GM12875 (cell line): ENCODE data around the gene PRPH2.

Experiments
- H3K4me3 ChIP-seq: one replicate; pipeline ENCODE4 v1.5.1; 2011; ENCODE audit warnings: low read depth, low read length, control low read depth
- TF ChIP-seq, protein P1 (sequence below): IDR thresholded peaks from 2 replicates; pipeline ENCODE4 v1.5.1; 2011; ENCODE audit warnings: low read depth, mild to moderate bottlenecking, control low read depth, inconsistent platforms, low read length, moderate library complexity, borderline replicate concordance; ENCODE audit not compliant: insufficient read depth

PRPH2 gene

DNA sequence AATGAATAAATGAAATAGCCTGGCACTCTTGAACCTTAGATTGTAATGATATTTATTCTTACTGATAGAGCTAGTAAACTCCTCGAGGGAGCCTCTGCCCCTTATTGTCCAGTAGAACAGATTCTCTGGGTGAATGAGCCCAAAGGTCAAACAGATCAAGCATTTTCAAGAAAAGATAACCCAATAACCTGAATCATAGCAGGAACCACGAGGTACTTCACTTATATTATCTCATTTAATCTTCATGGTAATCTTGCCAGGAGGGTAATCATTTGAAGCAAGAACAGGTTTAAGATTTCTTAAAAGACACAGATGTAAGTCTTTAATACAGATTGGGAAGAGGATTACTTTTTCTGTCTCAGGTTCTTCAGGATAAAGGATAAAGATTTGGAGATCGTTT lies 40.6 kb upstream of the PRPH2 start:
- no peak overlapping the region for H3K4me3 ChIP-seq
- TF ChIP-seq, protein P1, sequence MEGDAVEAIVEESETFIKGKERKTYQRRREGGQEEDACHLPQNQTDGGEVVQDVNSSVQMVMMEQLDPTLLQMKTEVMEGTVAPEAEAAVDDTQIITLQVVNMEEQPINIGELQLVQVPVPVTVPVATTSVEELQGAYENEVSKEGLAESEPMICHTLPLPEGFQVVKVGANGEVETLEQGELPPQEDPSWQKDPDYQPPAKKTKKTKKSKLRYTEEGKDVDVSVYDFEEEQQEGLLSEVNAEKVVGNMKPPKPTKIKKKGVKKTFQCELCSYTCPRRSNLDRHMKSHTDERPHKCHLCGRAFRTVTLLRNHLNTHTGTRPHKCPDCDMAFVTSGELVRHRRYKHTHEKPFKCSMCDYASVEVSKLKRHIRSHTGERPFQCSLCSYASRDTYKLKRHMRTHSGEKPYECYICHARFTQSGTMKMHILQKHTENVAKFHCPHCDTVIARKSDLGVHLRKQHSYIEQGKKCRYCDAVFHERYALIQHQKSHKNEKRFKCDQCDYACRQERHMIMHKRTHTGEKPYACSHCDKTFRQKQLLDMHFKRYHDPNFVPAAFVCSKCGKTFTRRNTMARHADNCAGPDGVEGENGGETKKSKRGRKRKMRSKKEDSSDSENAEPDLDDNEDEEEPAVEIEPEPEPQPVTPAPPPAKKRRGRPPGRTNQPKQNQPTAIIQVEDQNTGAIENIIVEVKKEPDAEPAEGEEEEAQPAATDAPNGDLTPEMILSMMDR = no peak

DNA sequence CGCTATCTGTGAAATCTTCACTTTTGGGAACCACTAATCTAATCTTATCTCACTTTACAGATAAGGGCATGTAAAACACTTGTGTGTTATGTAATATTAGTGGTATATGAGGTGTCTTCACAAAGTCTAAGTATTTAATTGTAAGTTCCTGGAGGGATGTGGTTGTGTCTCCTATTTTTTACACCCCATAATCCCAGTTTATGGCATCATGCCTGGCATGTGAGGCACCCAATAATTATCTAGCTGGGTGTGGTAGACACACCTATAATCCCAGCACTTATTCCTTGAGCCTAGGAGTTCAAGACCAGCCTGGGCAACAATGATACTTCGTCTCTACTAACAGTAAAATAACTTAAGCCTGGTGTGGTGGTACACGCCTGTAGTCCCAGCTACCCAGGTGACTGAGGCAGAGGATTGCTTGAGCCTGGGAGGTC lies 40.0 kb upstream of the PRPH2 start:
- H3K4me3 ChIP-seq = no peak overlapping the region
- TF ChIP-seq, protein P1 = no peak

DNA sequence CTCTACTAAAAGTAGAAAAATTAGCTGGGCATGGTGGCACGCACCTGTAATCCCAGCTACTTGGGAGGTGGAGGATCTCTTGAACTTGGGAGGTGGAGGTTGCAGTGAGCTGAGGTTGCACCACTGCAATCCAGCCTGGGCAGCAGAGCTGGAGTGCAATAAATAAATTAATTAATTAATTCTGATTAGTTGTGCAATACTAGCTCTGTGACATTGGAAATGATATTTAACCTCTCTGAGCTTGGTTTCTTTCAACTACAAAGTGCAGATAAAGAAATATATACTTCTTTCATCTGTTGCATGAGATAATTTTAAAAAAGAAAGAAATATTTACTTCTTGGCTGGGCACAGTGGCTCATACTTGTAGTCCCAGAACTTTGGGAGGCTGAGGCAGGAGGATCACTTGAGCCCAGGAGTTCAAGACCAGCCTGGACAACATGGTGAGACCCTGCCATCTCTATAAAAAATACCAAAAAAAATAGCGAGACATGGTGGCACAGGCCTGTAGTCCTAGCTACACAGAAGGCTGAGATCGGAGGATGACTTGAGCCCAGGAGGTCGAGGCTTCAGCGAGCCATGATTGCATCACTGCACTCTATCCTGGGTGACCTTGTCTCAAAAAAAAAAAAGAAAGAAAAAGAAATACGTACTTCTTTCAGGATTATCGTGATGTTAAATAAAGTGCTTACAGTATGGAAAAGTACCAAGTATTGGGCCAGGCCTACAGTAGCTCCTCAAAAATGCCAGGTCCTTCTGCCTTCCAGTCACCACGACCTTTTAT lies 39.1 kb upstream of the PRPH2 start:
- no peak overlapping the region for H3K4me3 ChIP-seq
- TF ChIP-seq, protein P1 = no peak

- no peak overlapping the region for H3K4me3 ChIP-seq
- TF ChIP-seq, protein P1 = no peak
Observed at GRCh38 chr6:42758756-42759430, 36.5 kb upstream of the PRPH2 start.

- H3K4me3 ChIP-seq = no peak overlapping the region
- TF ChIP-seq, protein P1 = no peak
Observed at GRCh38 chr6:42756722-42757121, 34.3 kb upstream of the PRPH2 start.

GRCh38 chr6:42754759-42755158 lies 32.4 kb upstream of the PRPH2 start:
- TF ChIP-seq, protein P1 = no peak

DNA sequence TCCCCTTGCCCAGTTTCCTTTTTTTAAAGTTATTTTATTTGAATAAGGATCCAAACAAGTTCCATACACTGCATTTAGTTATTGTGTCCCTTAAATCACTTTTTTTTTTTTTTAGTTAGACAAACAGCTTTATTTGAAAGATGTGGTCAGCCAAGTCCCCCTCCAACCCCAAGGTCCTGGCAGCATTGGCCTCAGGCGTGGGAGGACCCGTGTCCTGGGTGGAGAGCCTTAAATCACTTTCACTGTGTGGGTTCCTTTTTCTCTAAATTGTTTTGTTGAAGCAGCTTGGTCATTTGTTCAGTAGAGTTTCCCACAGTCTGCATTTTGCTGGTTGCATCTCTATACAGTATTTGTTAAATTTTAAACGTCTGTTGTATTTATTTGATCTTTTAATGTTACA lies 28.7 kb upstream of the PRPH2 start:
- TF ChIP-seq, protein P1 = no peak
- H3K4me3 ChIP-seq = no peak overlapping the region

More at GRCh38 chr6:42754759-42755158, 32.4 kb upstream of the PRPH2 start:
- no peak overlapping the region for H3K4me3 ChIP-seq
